GM12864 (cell line): ENCODE results near the gene SMKR1.

Experiments
- DNase-seq: peaks from one replicate; pipeline ENCODE4 v3.0.0-alpha.2; 2011; ENCODE audit warnings: low read depth
- H3K4me3 ChIP-seq: 2 replicates; pipeline ENCODE4 v1.5.1; 2011; ENCODE audit warnings: mild to moderate bottlenecking, low read depth, low read length, control low read depth
- TF ChIP-seq, protein P1 (sequence below): IDR thresholded peaks from 2 replicates; pipeline ENCODE4 v1.5.1; 2011; ENCODE audit warnings: low read depth, mild to moderate bottlenecking, moderate library complexity, low read length, control low read depth, inconsistent platforms; ENCODE audit errors: missing control alignments

Gene SMKR1

GRCh38 chr7:129501760-129502707, at the start of gene SMKR1:
Gene SMKR1 (plus strand): TSS chr7:129502531. CDS start chr7:129502825, 294 bp downstream.
- peak within 1 kb of the TSS; percentile 61 for H3K4me3 ChIP-seq
- peak; percentile 60 for DNase-seq
- TF ChIP-seq, protein P1, sequence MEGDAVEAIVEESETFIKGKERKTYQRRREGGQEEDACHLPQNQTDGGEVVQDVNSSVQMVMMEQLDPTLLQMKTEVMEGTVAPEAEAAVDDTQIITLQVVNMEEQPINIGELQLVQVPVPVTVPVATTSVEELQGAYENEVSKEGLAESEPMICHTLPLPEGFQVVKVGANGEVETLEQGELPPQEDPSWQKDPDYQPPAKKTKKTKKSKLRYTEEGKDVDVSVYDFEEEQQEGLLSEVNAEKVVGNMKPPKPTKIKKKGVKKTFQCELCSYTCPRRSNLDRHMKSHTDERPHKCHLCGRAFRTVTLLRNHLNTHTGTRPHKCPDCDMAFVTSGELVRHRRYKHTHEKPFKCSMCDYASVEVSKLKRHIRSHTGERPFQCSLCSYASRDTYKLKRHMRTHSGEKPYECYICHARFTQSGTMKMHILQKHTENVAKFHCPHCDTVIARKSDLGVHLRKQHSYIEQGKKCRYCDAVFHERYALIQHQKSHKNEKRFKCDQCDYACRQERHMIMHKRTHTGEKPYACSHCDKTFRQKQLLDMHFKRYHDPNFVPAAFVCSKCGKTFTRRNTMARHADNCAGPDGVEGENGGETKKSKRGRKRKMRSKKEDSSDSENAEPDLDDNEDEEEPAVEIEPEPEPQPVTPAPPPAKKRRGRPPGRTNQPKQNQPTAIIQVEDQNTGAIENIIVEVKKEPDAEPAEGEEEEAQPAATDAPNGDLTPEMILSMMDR: no peak

DNA sequence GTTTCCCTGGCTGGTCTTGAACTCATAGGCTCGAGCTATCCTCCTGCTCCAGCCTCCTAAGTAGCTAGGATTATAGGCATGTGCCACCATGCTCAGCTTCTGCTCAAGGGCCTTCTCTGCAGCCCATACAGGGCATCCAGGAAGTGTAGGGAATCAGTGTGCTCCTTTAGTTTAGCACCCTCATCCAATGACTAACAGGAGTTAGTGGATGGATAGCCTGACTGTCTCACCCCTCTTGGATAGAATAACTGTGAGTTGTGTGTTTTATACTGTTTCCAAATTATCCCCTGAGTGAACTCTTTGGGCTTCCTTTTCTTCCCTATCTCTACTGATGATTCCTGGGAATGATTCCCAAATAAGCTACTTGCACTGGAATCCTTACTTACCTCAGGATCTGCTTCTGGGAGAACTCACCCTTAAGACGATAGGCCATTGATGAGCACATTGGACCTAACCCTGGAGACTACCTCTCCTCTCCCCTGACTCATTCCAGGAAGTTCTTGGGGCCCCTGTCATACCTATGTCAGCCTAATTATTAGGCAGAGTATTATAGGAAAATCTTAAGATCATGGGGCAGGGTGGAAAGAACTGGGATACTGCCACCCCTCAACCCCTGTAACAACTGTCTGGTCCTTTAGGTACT, 49.6 kb upstream of the SMKR1 start:
- DNase-seq: no peak
- no peak overlapping the region for H3K4me3 ChIP-seq
- TF ChIP-seq, protein P1: no peak

- TF ChIP-seq, protein P1: no peak
- no peak overlapping the region for H3K4me3 ChIP-seq
- DNase-seq: no peak
Observed at GRCh38 chr7:129453510-129454248, 48.7 kb upstream of the SMKR1 start.

DNA sequence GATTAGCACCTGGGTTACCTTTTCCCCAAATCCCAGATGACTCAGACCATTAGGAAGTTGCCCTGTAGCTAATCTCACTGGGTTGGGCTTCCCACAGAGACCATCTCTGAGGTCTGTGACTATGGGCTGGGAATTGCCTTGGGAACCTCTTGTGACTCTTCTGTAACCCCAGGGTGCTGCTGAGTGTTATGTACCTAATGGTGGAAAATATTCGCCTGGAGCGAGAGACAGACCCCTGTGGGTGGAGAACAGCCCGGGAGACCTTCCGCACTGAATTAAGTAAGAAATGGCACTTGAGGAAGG, 48.1 kb upstream of the SMKR1 start:
- H3K4me3 ChIP-seq: no peak overlapping the region
- no peak for DNase-seq
- TF ChIP-seq, protein P1: no peak

- TF ChIP-seq, protein P1: no peak
- H3K4me3 ChIP-seq: no peak overlapping the region
- DNase-seq: no peak
Observed at GRCh38 chr7:129456421-129456820, 45.9 kb upstream of the SMKR1 start.

DNA sequence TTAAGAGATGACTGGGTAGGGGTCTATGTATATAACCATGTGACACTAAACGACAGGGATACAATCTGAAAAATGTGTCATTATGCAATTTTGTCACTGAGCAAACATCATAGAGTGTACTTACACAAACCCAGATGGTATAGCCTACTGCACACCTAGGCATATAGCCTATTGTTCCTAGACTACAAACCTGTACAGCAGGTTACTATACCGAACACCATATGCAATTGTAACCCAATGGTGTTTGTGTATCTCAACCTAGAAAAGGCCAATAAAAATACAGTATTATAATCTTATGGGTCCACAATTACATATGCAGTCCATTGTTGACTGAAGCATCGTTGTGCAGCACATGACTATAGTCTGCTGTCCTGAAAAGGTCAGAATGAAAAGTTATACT, 45.2 kb upstream of the SMKR1 start:
- TF ChIP-seq, protein P1: no peak
- no peak overlapping the region for H3K4me3 ChIP-seq
- DNase-seq: no peak
